GM18873 (cell line): ENCODE measurements around the gene ZNF549.
"Not testable (repeated sequence)": the region's sequence is repeated elsewhere in the genome, so short reads cannot be mapped to it uniquely, and the experiment has no call there.

Experiments used
- ATAC-seq: cut with Tn5 transposase; IDR thresholded peaks from one replicate; pipeline ENCODE4 v1.9.1; 2021; ENCODE audit warnings: mild to moderate bottlenecking, moderate library complexity, moderate number of reproducible peaks; ENCODE audit not compliant: unreplicated experiment, low FRiP score

Gene ZNF549

GRCh38 chr19:57527136-57527881, at the start of gene ZNF549:
TSS of gene ZNF549 (plus strand) at chr19:57527356. CDS start at chr19:57527574, 218 bp downstream.
- peak; percentile 91 for ATAC-seq

GRCh38 chr19:57487477-57488298, 39.5 kb upstream of the ZNF549 start, which contains the start of gene ZNF419:
TSS of gene ZNF419 (plus strand) at chr19:57487750. CDS start at chr19:57487951, 201 bp downstream.
- ATAC-seq, result peak; percentile 76

GRCh38 chr19:57488299-57488644, 38.9 kb upstream of the ZNF549 start:
- ATAC-seq, result not testable (repeated sequence)

- not testable (repeated sequence) for ATAC-seq
Measured at GRCh38 chr19:57499332-57499679, 27.9 kb upstream of the ZNF549 start.

- peak; percentile 90 for ATAC-seq
Measured at GRCh38 chr19:57499680-57500395, 27.3 kb upstream of the ZNF549 start, which contains the start of gene ZNF773. TSS of gene ZNF773 (plus strand) at chr19:57499938. CDS start at chr19:57500081, 143 bp downstream.

GRCh38 chr19:57500400-57500799, 26.8 kb upstream of the ZNF549 start:
- not testable (repeated sequence) for ATAC-seq

GRCh38 chr19:57506163-57506562, 21.0 kb upstream of the ZNF549 start:
- ATAC-seq, result no peak

- no peak for ATAC-seq
Measured at GRCh38 chr19:57511484-57511883, 15.7 kb upstream of the ZNF549 start.

- no peak for ATAC-seq
Measured at GRCh38 chr19:57512845-57513244, 14.3 kb upstream of the ZNF549 start.

- no peak for ATAC-seq
Measured at GRCh38 chr19:57515255-57515654, 11.9 kb upstream of the ZNF549 start.

- not testable (repeated sequence) for ATAC-seq
Measured at GRCh38 chr19:57518021-57518420, 9.1 kb upstream of the ZNF549 start.

GRCh38 chr19:57537953-57538547, 10.9 kb downstream of the ZNF549 start:
- ATAC-seq, result no peak

GRCh38 chr19:57546513-57546912, 19.4 kb downstream of the ZNF549 start:
- ATAC-seq, result no peak

- no peak for ATAC-seq
Measured at GRCh38 chr19:57552432-57552831, 25.3 kb downstream of the ZNF549 start.

GRCh38 chr19:57557659-57558058, 30.5 kb downstream of the ZNF549 start:
- no peak for ATAC-seq

- ATAC-seq, result no peak
Measured at GRCh38 chr19:57558525-57558924, 31.4 kb downstream of the ZNF549 start.

GRCh38 chr19:57559008-57559403, 31.9 kb downstream of the ZNF549 start:
- no peak for ATAC-seq

- ATAC-seq, result peak; percentile 68
Measured at GRCh38 chr19:57559404-57560025, 32.4 kb downstream of the ZNF549 start, which contains the start of gene ZNF550. TSS of gene ZNF550 (minus strand) at chr19:57559863. CDS start at chr19:57559682, 181 bp downstream.

- ATAC-seq, result no peak
Measured at GRCh38 chr19:57560049-57560491, 32.9 kb downstream of the ZNF549 start.

GRCh38 chr19:57563547-57563946, 36.4 kb downstream of the ZNF549 start:
- no peak for ATAC-seq
